GM23338 (cell line): Measurements from ENCODE around the gene KBTBD12. TPM values are rescaled to one million over a fixed set of nuclear protein-coding genes. Genes with fewer than 3 reads are reported as not detected.

Source experiments
- ATAC-seq: fragments of 200-7000 bp; cut with Tn5 transposase; 3 replicates; pipeline ENCODE4 v1.9.1; 2020
- DNase-seq: peaks from one replicate; pipeline ENCODE4 v3.0.0-alpha.2; 2015; ENCODE audit warnings: low spot score
- H2AFZ ChIP-seq: fragments of 200-600 bp; sonication (generic); 2 replicates; pipeline ENCODE4 v1.8.0; 2016; ENCODE audit warnings: antibody characterized with exemption, mild to moderate bottlenecking, moderate library complexity
- H3F3A ChIP-seq: fragments of 200-600 bp; sonication (generic); replicated peaks from 2 replicates; pipeline ENCODE4 v1.8.0; 2017; ENCODE audit warnings: antibody characterized with exemption, mixed run types, low read depth
- H3K27ac ChIP-seq: fragments of 200-600 bp; sonication (generic); 2 replicates; pipeline ENCODE4 v1.6.1; 2016; ENCODE audit warnings: low read depth
- H3K27me3 ChIP-seq: fragments of 200-600 bp; sonication (generic); 2 replicates; pipeline ENCODE4 v1.8.0; 2016; ENCODE audit warnings: mild to moderate bottlenecking, mixed run types, moderate library complexity; ENCODE audit not compliant: insufficient read depth
- H3K36me3 ChIP-seq: fragments of 200-600 bp; sonication (generic); 2 replicates; pipeline ENCODE4 v1.8.0; 2016; ENCODE audit warnings: mild to moderate bottlenecking; ENCODE audit not compliant: insufficient read depth
- H3K4me1 ChIP-seq: fragments of 200-600 bp; sonication (generic); 2 replicates; pipeline ENCODE4 v1.8.0; 2016; ENCODE audit warnings: mild to moderate bottlenecking, moderate library complexity; ENCODE audit not compliant: insufficient read depth
- H3K4me2 ChIP-seq: fragments of 200-600 bp; sonication (generic); 2 replicates; pipeline ENCODE4 v1.7.1; 2017; ENCODE audit warnings: mixed run types
- H3K4me3 ChIP-seq: fragments of 200-600 bp; sonication (generic); 2 replicates; pipeline ENCODE4 v1.6.1; 2016; ENCODE audit warnings: mixed run types
- H3K79me2 ChIP-seq: fragments of 200-600 bp; sonication (generic); replicated peaks from 2 replicates; pipeline ENCODE4 v1.8.0; 2017; ENCODE audit warnings: mild to moderate bottlenecking; ENCODE audit not compliant: insufficient read depth
- H3K9me2 ChIP-seq: fragments of 200-600 bp; sonication (generic); 2 replicates; pipeline ENCODE4 v1.8.0; 2017; ENCODE audit not compliant: insufficient read depth
- H4K20me1 ChIP-seq: fragments of 200-600 bp; sonication (generic); replicated peaks from 2 replicates; pipeline ENCODE4 v1.8.0; 2017; ENCODE audit warnings: mild to moderate bottlenecking; ENCODE audit not compliant: insufficient read depth
- H3K27ac Mint-ChIP-seq: 2 replicates; pipeline ENCODE4 v1.8.0; 2020; ENCODE audit warnings: inconsistent platforms, mild to moderate bottlenecking, moderate library complexity, mixed read lengths
- H3K27me3 Mint-ChIP-seq: 3 replicates; pipeline ENCODE4 v1.8.0; 2022; ENCODE audit warnings: low read depth, mild to moderate bottlenecking, moderate library complexity, mixed read lengths, inconsistent platforms; ENCODE audit not compliant: insufficient read depth, poor library complexity
- H3K36me3 Mint-ChIP-seq: 3 replicates; pipeline ENCODE4 v1.8.0; 2021; ENCODE audit warnings: low read depth, mild to moderate bottlenecking, inconsistent platforms, moderate library complexity, mixed read lengths
- H3K4me1 Mint-ChIP-seq: 3 replicates; pipeline ENCODE4 v1.8.0; 2020; ENCODE audit warnings: mild to moderate bottlenecking, inconsistent platforms, mixed read lengths
- H3K4me3 Mint-ChIP-seq: 3 replicates; pipeline ENCODE4 v1.8.0; 2021; ENCODE audit warnings: moderate library complexity, mild to moderate bottlenecking, inconsistent platforms, mixed read lengths
- H3K9me3 Mint-ChIP-seq: 3 replicates; pipeline ENCODE4 v1.8.0; 2020; ENCODE audit warnings: moderate library complexity, mild to moderate bottlenecking, inconsistent platforms, mixed read lengths
- CREB1 ChIP-seq: fragments of 250-450 bp; sonication (Bioruptor Pico); IDR thresholded peaks from 2 replicates; pipeline ENCODE4 v1.5.0; 2020; ENCODE audit warnings: low read depth, mild to moderate bottlenecking, moderate library complexity
- CTCF ChIP-seq, 2 experiments: fragments of 200-600 bp in 1 of 2; sonication (generic) in 1 of 2; conservative IDR thresholded peaks; 2 replicates each; pipeline versions ENCODE4 v1.5.1 to v1.6.1; 2016 to 2017; ENCODE audit warnings: antibody characterized with exemption in 2 of 2, low read depth in 2 of 2, mild to moderate bottlenecking in 2 of 2, moderate library complexity in 1 of 2
- ETS1 ChIP-seq: IDR thresholded peaks from 2 replicates; pipeline ENCODE4 v1.6.1; 2016; ENCODE audit warnings: antibody characterized with exemption
- EZH2 ChIP-seq: fragments of 200-600 bp; sonication (generic); IDR thresholded peaks from one replicate; pipeline ENCODE4 v1.8.0; 2017; ENCODE audit warnings: antibody characterized with exemption, mild to moderate bottlenecking, low read depth; ENCODE audit not compliant: unreplicated experiment
- NANOG ChIP-seq: IDR thresholded peaks from 2 replicates; pipeline ENCODE4 v1.6.1; 2016; ENCODE audit warnings: antibody characterized with exemption, borderline replicate concordance
- POLR2AphosphoS5 ChIP-seq: IDR thresholded peaks from 2 replicates; pipeline ENCODE4 v1.6.1; 2016; ENCODE audit warnings: antibody characterized with exemption, low read depth
- REST ChIP-seq: IDR thresholded peaks from one replicate; pipeline ENCODE4 v1.6.1; 2018; ENCODE audit warnings: antibody characterized with exemption; ENCODE audit not compliant: unreplicated experiment
- ZNF114 ChIP-seq: fragments of 250-450 bp; sonication (Bioruptor Pico); IDR thresholded peaks from 2 replicates; pipeline ENCODE4 v1.5.0; 2020; ENCODE audit warnings: mild to moderate bottlenecking, moderate library complexity
- ZNF331 ChIP-seq: fragments of 250-450 bp; sonication (Bioruptor Pico); IDR thresholded peaks from 2 replicates; pipeline ENCODE4 v1.5.0; 2020; ENCODE audit warnings: low read depth, mild to moderate bottlenecking, moderate library complexity
- polyA plus RNA-seq: library from polyadenylated mRNA; unstranded; fragments of >200 nt; fragmentation: Nextera tagmentation; extraction: Ambion mirVana; gene quantifications from 2 replicates; pipeline ENCODE4 v1.2.1, GENCODE V29; 2016
- total RNA-seq: library from RNA; depleted of rRNA; stranded (reverse); fragments of >200 nt; shearing (Covaris generic); gene quantifications from 2 replicates; pipeline ENCODE4 v1.2.3, GENCODE V29; 2014

Gene KBTBD12
- total and polyA plus RNA-seq, 2 experiments from 2014 or later = 0.53 to 0.69 TPM

GRCh38 chr3:127867412-127867811 lies 47.6 kb upstream of the KBTBD12 start:
- no peaks in the 10 kb centered on the region; the same call in 2 of the 3 replicates for H3K4me1 Mint-ChIP-seq
- TF ChIP-seq CREB1 (CRISPR knock-in tag) (no peak), ZNF331 (CRISPR knock-in tag) (no peak), EZH2 (no peak), ZNF114 (CRISPR knock-in tag) (no peak), CTCF (conservative IDR thresholded peaks at IDR 0.05; ENCODE audit: low read depth in 2 of 2) (no peak), POLR2AphosphoS5 (no peak), NANOG (no peak)
- H3K4me3 Mint-ChIP-seq = no peak overlapping the region
- no peak overlapping the region for H3K27ac Mint-ChIP-seq
- Histone ChIP-seq H4K20me1 (no peaks in the 10 kb centered on the region), H2AFZ (no peak overlapping the region), H3F3A (no peaks in the 10 kb centered on the region), H3K4me3 (no peak overlapping the region), H3K27ac (no peak overlapping the region), H3K27me3 (no peaks in the 10 kb centered on the region), H3K4me2 (no peak overlapping the region), H3K79me2 (no peaks in the 10 kb centered on the region), H3K9me2 (no peaks in the 10 kb centered on the region), H3K36me3 (no peaks in the 10 kb centered on the region), H3K4me1 (no peaks in the 10 kb centered on the region; the same call in 1 of the 2 replicates)
- H3K36me3 Mint-ChIP-seq = no peaks in the 10 kb centered on the region
- no peaks in the 10 kb centered on the region for H3K9me3 Mint-ChIP-seq
- ATAC-seq (no peak), DNase-seq (no peak)
- H3K27me3 Mint-ChIP-seq = no peaks in the 10 kb centered on the region

- Mint-ChIP-seq H3K4me1 (no peaks in the 10 kb centered on the region; the same call in 2 of the 3 replicates), H3K9me3 (no peaks in the 10 kb centered on the region), H3K4me3 (no peak overlapping the region), H3K27me3 (no peaks in the 10 kb centered on the region), H3K27ac (no peak overlapping the region), H3K36me3 (no peaks in the 10 kb centered on the region)
- ATAC-seq = no peak
- Histone ChIP-seq H3K4me1 (no peaks in the 10 kb centered on the region; the same call in 1 of the 2 replicates), H3K27me3 (no peaks in the 10 kb centered on the region), H3K79me2 (no peaks in the 10 kb centered on the region), H3K27ac (no peak overlapping the region), H4K20me1 (no peaks in the 10 kb centered on the region), H2AFZ (no peak overlapping the region), H3K4me2 (no peak overlapping the region), H3K9me2 (no peaks in the 10 kb centered on the region), H3K4me3 (no peak overlapping the region), H3F3A (no peaks in the 10 kb centered on the region), H3K36me3 (no peaks in the 10 kb centered on the region)
- no peak for DNase-seq
- TF ChIP-seq CTCF (conservative IDR thresholded peaks at IDR 0.05; ENCODE audit: low read depth in 2 of 2) (no peak), ETS1 (no peak), REST (no peak), POLR2AphosphoS5 (no peak)
These were observed 47.0 kb upstream of the KBTBD12 start for GRCh38 chr3:127867986-127868385.
